ENCODE measurements around the gene HECTD4.
"Not testable (repeated sequence)": the region's sequence is repeated elsewhere in the genome, so short reads cannot be mapped to it uniquely, and the experiment has no call there.

HECTD4 gene

DNA sequence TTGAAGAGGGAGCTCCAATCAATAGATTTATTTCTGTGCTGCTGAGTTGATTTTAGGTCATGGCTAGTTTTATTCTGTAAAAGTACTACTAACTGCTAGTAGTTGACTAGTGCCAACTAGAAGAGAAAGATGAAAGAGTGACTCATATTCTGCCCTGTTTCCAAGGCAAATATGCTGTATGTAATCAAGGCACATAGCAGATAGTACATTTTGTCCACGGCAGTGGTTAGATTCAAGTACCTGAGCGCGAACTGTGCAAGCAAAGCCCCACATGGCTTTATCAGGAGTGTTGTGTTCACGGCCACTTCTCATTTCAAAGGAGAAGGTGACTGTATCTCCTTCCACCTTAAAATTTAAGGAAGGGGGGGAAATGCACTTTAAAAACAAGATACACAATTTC lies 130.0 kb downstream of the HECTD4 start:
- DNase-seq: no peak

DNA sequence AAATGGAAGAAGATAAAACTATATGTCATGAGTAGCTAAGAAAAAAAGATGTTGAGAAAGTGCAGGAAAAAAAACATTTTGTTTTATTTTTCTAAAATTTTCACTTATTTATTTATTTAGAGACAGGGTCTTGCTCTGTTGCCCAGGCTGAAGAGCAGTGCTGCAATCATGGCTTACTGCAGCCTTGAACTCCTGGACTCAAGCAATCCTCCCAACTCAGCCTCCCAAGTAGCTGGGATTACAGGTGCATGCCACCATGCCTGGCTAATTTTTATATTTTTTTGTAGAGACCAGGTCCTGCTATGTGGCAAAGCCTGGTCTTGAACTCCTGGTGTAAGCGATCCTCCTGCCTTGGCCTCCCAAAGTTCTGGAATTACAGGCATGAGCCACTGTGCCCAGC lies 137.3 kb downstream of the HECTD4 start:
- DNase-seq: not testable (repeated sequence)

DNA sequence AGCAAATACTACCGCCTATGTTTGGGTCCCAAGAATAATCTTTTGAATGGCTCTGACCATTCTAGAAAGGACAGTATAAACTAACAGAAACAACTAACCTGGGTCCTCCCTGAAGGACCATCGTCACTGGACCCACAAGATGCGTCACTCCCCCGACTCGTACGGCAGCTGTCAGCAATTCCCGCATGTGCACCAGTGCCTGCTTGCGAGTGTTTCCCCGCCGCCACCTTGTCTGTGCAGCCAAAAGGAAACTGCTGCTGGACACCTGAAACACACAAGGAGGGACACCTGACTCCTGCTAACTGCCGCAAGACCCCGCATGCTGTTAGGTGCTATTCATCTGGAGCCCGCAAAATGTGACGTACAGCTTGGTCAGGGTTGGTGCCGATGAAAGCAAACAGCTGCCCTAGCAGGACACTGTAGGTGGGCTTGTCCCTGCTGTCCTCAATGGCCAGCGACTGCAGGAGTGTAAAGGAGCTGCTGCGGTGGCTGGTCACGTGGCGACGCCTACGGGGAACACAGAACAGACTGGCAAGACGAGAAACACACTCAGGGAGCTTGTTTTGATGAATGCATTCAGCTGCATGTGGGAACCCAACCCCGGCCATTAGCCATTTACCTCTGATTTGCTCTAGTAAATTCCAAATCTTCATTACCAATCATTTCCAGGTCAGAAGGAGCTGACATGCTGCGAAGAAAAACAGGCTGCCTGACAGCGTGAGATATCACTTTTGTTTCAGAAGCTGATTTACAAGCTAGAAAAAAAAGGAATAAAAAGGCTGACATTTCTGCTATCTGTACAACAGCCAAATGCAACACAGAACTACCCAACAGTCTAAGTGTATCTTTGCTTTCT lies 138.7 kb downstream of the HECTD4 start:
- DNase-seq: no peak

DNA sequence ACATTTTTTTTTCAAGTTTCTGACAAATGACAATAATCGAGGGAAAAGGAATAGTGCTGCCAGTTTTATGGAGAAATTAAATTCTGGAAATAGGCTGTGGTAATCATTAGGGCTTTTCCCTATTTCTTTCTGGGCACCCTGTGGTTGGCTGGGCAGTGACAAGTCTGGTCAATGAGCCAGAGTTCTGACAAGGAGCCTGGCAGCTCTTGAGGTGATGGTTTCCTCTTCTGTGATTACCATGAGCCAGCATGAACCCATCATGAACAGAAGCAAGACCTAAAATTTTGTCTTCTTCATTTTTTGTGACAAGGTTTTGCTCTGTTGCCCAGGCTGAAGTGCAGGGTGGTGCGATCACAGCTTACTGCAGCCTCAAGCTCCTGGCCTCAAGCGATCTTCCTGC lies 141.1 kb downstream of the HECTD4 start:
- DNase-seq: no peak

DNA sequence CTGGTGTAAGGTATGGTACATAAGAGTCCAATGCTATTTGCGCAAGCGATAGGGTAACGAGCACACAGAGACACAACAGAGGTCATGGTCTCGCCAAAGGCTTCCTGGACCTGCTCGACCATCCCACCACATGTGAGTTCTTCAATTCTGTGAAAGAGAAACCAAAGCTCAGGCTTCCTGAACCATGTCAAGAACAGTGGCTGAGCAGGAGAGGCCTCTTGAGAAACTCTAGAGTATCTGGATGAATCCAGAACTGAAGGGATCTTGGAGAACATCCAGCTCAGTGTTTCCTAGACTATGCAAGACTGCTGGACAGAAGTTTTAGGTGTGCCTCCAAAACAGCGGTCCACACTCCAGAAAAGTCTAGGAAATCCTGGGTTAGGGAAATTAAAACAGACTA lies 142.3 kb downstream of the HECTD4 start:
- no peak for DNase-seq

DNA sequence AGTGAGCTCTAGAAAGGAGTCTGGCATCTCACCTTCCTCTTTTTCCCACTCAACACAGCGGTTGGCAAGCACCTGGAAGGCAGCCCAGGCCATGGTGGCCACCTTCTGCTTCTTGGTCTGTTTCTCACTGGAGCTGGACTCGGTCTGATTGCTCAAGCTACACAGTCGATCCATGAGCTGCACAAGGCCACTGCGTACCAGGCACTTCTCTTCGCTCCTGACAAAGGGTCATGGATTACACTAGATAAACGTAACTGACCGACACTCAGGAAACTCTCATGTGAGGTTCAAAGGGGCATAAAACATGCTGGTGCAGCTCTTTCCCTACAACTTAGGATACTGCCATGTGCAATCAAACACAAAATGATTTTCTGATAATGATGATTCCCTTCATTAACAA lies 143.2 kb downstream of the HECTD4 start:
- DNase-seq: no peak

DNA sequence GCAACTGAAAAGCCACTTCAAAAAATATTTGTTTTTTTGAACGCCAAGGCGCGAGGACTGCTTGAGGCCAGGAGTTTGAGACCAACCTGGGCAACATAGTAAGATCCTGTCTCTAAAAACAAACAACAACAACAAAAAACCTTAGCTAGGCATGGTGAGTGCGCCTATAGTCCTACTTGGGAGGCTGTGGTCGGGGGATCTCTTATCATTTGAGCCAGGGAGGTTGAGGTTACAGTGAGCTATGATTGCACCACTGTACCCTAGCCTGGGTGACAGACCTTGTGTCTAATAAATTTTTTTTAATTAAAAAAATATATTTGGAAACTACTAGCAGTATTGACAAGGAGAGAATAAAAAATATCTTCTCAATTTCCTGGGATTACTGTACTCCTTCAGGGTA lies 143.8 kb downstream of the HECTD4 start:
- no peak for DNase-seq

DNA sequence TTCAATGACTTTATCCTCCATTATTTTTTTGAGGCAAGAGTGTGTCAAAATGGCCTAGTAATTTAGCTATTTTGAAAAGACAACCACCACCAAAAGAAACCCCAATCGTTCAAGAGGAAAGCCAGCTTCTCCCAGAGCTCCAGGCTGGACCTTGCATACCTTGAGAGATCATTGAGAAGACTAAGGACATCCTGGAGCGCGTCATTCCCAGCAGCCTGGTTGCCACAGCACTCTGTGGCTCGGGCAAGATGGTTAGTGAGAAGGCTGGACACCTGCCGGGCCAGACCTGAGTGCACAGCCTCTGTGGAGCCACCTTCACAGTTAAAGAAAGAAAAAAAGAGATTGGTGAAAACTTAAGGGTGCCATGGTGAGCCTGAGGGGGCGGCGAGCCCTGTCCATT lies 145.4 kb downstream of the HECTD4 start:
- no peak for DNase-seq

DNA sequence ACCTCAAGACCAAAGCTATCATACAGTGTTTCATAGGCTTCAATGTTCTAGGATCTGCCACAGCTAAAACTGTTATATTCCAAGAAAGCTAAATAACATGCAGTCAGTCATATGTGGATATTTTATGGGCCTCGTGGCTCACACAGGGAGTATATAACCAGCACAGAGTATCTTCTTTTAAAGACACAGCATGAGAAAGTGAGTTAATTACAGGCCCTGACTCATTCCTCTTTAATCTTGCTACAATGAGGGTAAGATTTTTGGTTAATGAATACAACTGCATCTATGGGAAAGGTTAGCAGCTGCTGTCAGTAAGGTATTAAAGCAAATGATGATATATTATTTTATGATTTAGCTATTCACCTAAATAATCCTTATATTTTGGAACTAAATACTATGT lies 145.8 kb downstream of the HECTD4 start:
- DNase-seq: no peak

DNA sequence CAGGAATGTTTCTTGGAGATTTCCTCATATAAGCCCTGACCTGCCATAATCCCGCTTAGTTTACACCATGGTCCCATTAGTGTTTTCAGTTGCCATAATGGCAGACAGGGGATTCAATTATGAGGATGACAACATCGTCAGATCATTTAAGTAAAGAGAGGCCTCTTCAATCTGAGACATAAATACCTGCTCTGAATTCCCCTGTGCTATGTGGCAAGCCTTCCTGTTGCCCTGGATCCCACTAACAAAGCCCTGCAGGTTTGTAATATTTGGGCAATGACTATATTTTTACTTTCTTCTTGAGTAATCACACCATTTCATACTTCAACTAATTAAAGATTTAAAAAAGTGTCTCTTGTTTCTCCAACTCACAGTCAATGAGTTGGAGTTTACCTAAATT lies 147.9 kb downstream of the HECTD4 start:
- no peak for DNase-seq

DNA sequence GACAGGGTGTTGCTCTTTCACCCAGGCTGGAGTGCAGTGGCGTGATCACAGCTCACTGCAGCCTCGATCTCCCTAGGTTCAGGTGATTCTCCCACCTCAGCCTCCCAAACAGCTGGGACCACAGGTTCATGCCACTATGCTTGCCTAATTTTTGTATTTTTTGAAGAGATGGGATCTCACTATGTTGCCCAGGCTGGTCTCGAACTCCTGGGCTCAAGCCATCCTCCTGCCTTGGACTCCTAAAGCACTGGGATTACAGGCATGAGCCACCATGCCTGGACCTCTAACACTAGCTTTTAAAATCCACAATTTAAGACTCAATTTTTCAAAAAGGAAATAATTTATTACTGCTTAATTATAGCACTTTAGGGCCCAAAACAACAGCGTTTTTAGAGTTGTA lies 149.0 kb downstream of the HECTD4 start:
- no peak for DNase-seq

DNA sequence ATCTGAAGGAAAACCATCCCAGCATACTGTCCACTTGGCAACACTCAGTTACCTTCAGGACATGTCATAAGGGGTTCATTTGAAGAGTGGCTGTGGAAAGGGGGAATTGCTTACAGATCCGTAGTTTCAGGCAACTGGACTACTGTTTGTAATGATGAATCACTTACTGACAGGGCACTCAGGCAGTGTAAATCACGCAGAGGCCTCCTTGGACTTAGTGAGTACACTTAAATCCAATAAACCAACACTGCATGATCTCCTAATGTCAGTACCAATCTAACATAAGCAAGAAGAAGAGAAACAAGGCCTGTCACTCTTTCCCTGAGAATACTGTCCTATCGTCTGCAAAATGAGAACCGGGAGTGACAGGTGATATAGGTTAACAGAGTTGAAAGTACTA lies 152.1 kb downstream of the HECTD4 start:
- no peak for DNase-seq

DNA sequence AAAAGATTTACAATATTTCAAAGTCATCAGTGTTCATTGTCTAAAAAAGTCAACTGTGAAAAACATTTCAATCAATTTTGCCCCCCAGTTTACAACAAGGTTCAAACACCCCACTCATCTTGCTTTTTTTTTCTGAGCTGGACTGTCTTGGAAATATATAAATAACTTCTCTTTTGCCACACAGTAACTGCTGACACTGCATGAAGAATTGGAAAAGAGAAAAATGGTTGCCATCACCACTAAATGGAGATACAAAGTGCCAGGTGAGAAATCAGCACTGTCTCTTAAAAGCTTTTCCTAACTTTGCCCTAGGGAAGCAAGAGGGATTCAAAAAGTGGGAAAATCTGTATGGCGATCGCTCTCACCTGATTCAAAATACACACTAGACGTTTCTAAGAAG lies 155.5 kb downstream of the HECTD4 start:
- no peak for DNase-seq

DNA sequence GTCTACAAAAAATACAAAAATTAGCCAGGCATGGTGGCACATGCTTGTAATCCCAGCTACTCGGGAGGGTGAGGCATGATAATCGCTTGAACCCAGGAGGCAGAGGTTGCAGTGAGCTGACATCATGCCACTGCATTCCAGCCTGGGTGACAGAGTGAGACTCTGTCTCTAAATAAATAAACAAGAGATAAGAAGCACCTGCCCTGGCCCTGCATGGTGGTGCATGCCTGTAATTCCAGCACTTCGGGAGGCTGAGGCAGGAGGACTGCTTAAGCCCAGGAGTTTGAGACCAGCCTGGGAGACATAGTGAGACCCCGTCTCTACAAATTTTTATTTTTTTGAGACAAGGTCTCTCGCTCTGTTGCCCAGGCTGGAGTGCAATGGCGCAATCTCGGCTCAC lies 161.6 kb downstream of the HECTD4 start:
- not testable (repeated sequence) for DNase-seq

DNA sequence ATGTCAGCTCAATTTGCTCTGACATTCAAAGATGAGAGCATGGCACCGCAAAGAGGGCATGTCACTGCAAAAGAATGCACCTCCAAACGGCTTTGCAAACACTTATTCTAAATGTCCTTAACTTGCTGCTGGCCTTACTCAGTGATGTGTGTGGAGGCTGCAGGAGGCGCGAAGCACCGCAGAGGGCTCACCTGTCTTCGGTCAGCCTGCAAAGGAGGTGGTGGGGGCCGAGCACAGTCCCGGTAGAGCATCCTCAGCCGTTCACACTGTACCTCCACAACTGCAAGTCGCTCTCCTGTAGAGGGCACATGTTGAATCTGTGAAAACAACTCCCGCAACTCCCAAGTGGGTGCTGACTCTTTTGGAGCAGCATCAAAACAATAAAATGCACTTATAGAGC lies 163.0 kb downstream of the HECTD4 start:
- DNase-seq: no peak

DNA sequence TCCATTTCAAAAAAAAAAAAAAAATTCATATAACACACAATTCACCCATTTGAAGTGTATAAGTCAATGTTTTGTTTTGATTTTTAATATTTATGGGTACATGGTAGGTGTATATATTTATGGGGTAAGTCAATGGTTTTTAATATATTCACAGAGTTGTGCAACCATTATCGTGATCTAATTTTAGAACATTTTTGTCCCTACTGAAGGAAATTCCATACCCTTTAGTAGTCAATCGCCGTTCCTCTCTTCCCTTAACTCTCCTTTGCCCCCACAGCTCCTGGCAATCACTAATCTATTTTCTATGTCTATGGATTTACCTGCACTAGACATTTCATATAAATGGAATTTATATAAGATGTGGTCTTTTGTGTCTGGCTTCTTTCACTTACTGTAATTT lies 164.1 kb downstream of the HECTD4 start:
- no peak for DNase-seq

DNA sequence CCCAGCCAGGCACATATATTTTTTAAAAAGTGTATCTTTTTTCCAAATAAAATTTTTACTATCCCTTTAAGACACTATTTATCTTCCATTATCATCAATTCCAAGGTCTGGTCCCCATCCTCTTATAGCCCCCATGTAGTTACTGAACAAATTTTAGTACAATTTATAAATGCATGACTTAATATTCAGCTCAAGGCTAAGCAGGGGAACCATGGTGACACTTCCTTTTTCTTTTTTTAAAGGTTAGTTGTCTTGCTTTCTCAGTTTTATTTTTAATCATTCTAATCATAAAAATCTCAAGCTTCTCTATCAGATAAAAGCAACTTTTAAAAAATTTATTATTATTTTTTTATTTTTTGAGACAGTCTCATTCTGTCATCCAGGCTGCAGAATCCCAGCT lies 164.6 kb downstream of the HECTD4 start:
- no peak for DNase-seq

DNA sequence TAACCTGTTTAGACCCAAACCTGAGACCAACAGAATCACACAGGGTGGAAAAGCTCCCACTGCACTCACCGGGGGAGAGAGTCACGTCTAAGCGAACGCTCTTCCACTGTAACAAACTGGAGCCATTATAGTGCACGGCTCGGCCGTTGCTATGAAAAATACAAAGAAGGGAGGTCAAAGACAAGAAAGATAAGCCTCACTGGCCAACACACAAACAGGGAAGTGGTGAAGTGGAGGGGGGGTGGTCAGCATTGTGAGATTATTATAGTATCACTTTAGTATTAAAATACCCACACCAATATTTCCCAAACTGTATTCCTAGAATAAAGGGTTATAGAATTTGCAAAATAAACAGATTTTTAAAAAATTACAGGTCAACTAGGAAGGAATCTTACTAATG lies 166.0 kb downstream of the HECTD4 start:
- DNase-seq: no peak

DNA sequence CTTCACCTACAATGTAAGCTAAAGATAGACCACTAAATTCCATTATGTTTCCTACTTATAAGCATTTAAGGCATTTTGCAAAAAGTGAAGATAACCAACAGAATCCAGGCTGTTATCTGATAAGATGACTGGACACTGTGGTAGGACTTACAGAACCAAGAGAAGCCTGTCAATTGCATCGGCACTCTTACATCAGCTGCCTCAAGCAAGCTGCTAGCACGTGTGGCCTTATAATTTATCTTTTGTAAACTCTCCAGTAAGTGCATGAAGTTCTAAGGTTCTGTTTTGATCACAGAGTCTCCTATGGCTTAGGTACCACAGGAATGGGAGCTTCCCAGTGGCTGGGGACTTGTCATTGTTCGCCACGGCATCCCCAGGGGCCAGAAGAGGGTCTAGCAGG lies 168.2 kb downstream of the HECTD4 start:
- DNase-seq: no peak

DNA sequence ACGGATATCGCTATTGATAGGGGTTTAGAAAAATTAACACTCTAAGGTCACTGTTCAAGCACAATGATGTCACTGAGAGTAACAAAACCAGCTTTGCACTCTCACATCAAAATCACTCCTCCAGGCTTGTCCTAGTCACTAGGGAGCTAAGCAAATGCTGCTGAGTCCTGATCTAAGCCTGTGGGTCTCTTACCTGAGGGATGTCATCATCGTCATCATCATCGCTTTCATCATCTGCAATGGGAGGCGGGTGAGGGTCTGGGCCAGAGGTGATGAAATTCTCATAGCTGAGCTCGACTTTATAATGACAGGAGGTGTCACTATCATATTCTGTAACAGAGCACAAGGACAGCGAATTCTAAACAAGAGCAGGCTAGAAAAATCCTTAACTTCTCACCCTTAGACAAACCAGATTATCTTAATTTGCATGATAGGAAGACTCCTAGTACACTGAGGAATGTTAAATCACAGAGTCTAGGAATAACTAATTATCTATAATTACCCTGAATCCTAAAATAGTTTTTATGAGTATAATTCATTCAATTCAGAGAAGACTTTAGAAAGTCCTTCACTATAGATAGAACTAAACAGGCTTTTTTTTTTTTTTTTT lies 173.8 kb downstream of the HECTD4 start:
- no peak for DNase-seq

DNA sequence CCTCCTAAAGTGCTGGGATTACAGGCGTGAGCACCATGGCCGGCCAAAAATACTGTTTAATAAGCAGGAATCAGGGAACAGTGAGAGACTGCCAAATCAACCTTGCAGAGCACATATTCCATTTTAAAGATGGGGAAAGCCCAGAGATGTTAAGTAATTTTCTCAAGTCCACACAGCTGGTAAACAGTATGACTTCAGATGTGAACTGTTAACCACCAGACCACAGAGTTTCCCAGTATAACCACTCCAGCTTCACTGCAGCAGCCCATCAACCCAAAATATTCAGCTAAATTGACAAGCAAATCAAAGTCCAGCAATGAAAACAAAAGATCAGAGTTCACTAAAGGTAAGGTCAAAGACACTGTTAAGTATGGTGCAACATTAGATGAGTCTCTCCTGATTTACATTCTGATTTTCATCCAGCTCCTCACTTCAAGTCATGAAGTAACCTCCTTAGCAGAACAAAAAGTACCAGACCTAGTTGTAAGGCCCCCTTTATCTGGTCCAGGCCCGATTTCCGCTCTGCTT lies 174.8 kb downstream of the HECTD4 start:
- no peak for DNase-seq

DNA sequence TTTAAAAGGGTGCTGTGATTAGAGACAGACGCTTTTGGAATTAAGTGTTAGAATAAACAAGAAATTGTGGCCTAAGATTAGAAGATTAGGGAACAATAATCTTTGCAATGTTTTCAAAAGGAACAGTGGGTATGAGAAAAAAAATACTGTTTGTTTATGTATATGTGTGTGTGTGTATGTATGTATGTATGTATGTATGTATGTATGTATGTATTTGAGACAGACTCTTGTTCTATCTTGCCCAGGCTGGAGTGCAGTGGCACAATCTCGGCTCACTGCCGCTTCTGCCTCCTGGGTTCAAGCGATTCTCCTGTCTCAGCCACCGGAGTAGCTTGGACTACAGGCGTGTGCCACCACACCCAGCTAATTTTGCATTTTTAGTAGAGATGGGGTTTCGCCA lies 175.3 kb downstream of the HECTD4 start:
- DNase-seq: no peak

DNA sequence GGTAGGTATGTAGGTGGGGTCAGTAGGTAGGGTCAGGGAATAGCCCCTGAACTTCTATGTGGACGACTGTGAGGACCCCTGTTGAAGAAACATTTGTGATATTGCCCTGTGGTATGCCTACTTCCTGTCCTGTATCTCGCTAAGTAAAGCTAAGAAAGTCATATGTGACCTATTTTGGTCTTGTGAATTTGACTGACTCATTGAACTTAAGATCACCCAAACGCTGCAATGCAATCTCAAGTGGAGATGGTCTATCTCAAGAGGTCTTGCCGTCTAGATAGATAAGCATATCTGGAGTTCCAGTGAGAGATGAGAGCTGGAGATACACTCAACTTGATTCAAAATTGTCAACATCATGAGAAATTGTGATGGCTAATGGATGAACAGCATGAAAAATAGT lies 183.1 kb downstream of the HECTD4 start:
- no peak for DNase-seq

DNA sequence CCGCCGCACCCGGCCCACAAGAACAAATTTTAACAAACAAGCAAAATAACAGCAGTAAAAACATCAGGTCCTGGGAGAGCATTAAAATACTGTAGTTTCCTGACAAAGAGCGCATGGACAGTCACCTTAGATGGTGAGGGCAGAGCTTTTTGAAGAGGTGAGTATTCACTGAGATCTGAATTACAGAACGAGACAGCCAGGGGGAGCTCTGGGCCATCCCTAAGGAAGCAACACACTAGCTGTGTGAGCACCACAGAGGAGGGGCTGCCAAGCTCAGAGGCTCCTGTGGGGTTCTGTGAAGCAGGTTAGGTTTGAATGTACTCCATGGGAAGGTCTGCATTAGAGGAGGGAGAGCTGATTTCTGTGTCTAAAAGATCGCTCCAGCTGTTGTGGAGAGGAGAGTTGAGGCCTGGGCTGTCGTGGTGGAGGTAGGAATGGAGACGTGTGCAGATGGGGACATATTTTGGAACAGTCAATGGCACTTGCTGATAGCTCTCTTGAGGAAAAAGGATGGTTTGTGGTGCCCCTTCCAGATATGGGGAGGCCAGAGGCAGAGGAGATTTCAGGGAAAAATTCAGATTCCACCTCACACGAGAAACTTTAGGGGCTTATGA lies 184.0 kb downstream of the HECTD4 start:
- peak; percentile 4 for DNase-seq
